Measurements from ENCODE around the gene SLC16A4. TPM values are rescaled to one million over a fixed set of nuclear protein-coding genes. Genes with fewer than 3 reads are reported as not detected.

SLC16A4 gene
- total RNA-seq, 1 donor from 2014 or later = 7.2 TPM

DNA sequence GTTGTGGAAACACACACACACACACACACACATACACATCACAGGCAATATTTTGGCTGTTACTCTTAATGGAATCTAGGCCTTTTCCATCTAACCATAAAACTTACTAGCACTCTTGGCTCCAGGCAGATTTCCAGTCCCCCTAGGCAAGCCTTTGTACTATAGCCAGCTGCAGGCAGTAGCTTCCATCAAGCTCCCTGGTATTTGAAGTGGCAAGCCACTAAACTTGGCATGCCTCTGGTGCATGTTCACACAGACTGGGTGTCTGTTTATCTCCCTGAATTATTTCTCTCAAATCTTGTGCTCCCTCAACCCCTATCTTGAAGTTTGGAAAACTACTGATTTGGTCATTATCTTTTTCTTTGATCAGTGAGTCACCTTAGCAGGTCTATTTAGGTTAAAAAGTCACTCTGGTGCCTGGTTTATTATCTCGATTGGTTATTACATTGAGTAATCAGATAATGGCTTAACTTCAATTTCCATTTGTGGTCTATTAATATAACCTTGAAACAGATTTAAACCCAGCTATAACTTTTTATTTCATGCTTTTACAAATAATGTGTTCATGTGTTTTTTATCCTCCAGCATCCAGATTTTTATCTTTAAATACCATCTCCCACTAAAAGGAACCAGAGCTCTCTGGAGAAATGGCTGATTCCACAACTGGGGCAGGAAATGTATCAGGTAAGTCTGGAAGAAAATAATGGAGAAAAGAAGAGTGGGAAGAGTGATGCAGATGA, 54.4 kb downstream of the SLC16A4 start:
- Mint-ChIP-seq H3K27me3 (ENCODE audit: unreplicated experiment) (peaks cover 2% of the 10 kb centered on the region), H3K4me1 (ENCODE audit: unreplicated experiment) (peaks cover 15% of the 10 kb centered on the region), H3K27ac (ENCODE audit: unreplicated experiment) (no peak overlapping the region), H3K9me3 (ENCODE audit: unreplicated experiment) (no peaks in the 10 kb centered on the region), H3K36me3 (ENCODE audit: low read depth, unreplicated experiment) (no peaks in the 10 kb centered on the region), H3K4me3 (ENCODE audit: unreplicated experiment) (no peak overlapping the region)
- TF ChIP-seq, protein P1, sequence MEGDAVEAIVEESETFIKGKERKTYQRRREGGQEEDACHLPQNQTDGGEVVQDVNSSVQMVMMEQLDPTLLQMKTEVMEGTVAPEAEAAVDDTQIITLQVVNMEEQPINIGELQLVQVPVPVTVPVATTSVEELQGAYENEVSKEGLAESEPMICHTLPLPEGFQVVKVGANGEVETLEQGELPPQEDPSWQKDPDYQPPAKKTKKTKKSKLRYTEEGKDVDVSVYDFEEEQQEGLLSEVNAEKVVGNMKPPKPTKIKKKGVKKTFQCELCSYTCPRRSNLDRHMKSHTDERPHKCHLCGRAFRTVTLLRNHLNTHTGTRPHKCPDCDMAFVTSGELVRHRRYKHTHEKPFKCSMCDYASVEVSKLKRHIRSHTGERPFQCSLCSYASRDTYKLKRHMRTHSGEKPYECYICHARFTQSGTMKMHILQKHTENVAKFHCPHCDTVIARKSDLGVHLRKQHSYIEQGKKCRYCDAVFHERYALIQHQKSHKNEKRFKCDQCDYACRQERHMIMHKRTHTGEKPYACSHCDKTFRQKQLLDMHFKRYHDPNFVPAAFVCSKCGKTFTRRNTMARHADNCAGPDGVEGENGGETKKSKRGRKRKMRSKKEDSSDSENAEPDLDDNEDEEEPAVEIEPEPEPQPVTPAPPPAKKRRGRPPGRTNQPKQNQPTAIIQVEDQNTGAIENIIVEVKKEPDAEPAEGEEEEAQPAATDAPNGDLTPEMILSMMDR (IDR thresholded peaks at IDR 0.05; ENCODE audit: unreplicated experiment) = no peak
- DNase-seq (ENCODE audit: low spot score) = no peak

DNA sequence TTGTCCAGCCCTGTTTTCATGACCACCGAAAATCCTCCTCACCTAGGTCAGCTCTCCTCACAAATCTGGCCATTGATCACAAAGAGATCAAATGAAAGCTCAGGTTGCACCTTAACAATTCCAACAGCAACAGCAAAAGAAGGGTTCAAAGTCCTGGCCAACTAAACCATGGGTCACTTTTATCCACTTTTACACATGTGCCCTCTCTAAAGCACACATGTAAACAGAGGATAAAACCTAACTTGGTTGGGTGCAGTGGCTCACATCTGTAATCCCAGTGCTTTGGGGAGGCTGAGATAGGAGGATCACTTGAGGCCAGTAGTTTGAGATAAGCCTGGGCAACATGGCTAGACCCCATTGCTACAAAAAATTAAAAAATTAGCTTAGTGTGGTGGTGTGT, 55.6 kb downstream of the SLC16A4 start:
- Mint-ChIP-seq H3K27ac (ENCODE audit: unreplicated experiment) (no peak overlapping the region), H3K4me1 (ENCODE audit: unreplicated experiment) (peaks cover 5% of the 10 kb centered on the region), H3K4me3 (ENCODE audit: unreplicated experiment) (no peak overlapping the region), H3K27me3 (ENCODE audit: unreplicated experiment) (peaks cover 2% of the 10 kb centered on the region), H3K9me3 (ENCODE audit: unreplicated experiment) (no peaks in the 10 kb centered on the region), H3K36me3 (ENCODE audit: low read depth, unreplicated experiment) (no peaks in the 10 kb centered on the region)
- DNase-seq (ENCODE audit: low spot score) = no peak
- TF ChIP-seq, protein P1 (IDR thresholded peaks at IDR 0.05; ENCODE audit: unreplicated experiment) = no peak

DNA sequence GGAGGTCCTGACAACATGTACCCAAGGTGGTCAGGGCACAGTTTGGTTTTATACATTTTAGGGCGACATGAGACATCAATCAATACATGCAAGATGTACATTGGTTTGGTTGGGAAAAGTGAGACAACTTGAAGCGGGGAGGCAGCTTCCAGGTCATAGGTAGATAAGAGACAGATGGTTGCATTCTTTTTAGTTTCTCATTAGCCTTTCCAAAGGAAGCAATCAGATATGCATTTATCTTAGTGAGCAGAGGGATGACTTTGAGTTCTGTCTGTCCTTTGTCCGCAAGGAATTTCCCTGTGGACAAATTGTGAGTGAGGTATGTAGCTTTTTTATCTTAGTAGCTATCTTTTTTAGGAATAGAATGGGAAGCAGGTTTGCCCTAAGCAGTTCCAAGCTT, 62.1 kb downstream of the SLC16A4 start:
- peak overlapping the region; percentile 2 for H3K4me3 Mint-ChIP-seq (ENCODE audit: unreplicated experiment)
- H3K9me3 Mint-ChIP-seq (ENCODE audit: unreplicated experiment) = peaks cover 5% of the 10 kb centered on the region
- H3K36me3 Mint-ChIP-seq (ENCODE audit: low read depth, unreplicated experiment) = no peaks in the 10 kb centered on the region
- TF ChIP-seq, protein P1 (IDR thresholded peaks at IDR 0.05; ENCODE audit: unreplicated experiment) = no peak
- peak overlapping the region; percentile 91 for H3K27ac Mint-ChIP-seq (ENCODE audit: unreplicated experiment)
- no peak for DNase-seq (ENCODE audit: low spot score)
- H3K4me1 Mint-ChIP-seq (ENCODE audit: unreplicated experiment) = peaks cover 10% of the 10 kb centered on the region
- no peaks in the 10 kb centered on the region for H3K27me3 Mint-ChIP-seq (ENCODE audit: unreplicated experiment)

DNA sequence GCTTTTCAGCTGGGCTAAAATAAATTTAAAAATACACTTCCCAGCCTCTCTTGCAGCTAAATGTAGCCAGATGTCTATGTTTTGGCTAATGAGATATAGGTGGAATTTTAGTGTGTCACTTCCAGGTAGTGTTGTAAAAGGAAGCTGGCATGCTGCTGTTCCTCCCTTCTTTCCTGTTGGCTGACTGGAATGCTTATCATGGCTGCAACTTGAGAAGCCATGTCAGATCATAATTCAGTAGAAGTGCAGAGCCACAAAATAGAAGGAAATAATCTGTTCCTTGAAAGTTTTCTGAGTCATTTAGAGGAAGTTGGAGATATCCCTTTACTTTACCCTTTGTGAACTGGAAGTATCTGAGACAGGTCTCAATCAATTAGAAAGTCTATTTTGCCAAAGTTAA, 62.6 kb downstream of the SLC16A4 start:
- DNase-seq (ENCODE audit: low spot score) = no peak
- H3K27ac Mint-ChIP-seq (ENCODE audit: unreplicated experiment) = peak overlapping the region; percentile 91
- no peaks in the 10 kb centered on the region for H3K36me3 Mint-ChIP-seq (ENCODE audit: low read depth, unreplicated experiment)
- H3K27me3 Mint-ChIP-seq (ENCODE audit: unreplicated experiment) = no peaks in the 10 kb centered on the region
- peak overlapping the region; percentile 2 for H3K4me3 Mint-ChIP-seq (ENCODE audit: unreplicated experiment)
- peaks cover 10% of the 10 kb centered on the region for H3K4me1 Mint-ChIP-seq (ENCODE audit: unreplicated experiment)
- TF ChIP-seq, protein P1 (IDR thresholded peaks at IDR 0.05; ENCODE audit: unreplicated experiment) = no peak
- peaks cover 5% of the 10 kb centered on the region for H3K9me3 Mint-ChIP-seq (ENCODE audit: unreplicated experiment)

DNA sequence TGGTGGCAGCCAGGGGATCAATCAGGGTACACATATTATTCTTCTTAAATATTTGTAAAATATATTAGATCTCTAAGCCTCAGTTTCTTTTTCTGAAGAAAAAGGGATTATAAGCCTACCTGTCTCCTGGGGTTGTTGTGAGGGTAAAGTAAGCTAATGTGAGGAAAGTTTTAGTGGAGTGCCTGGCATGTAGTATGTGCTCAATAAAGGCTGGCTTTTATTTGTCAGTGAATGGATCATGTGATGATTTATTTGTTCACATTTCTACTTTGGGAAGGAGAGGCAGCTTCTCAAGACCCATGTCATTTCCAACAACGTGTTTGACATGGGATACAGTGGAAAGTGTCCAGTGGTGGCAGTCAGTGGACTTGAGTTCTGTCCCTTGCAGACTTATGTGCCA, 64.0 kb downstream of the SLC16A4 start:
- Mint-ChIP-seq H3K36me3 (ENCODE audit: low read depth, unreplicated experiment) (no peaks in the 10 kb centered on the region), H3K4me1 (ENCODE audit: unreplicated experiment) (peaks cover 10% of the 10 kb centered on the region), H3K27me3 (ENCODE audit: unreplicated experiment) (no peaks in the 10 kb centered on the region), H3K9me3 (ENCODE audit: unreplicated experiment) (peaks cover 5% of the 10 kb centered on the region), H3K4me3 (ENCODE audit: unreplicated experiment) (no peak overlapping the region), H3K27ac (ENCODE audit: unreplicated experiment) (no peak overlapping the region)
- TF ChIP-seq, protein P1 (IDR thresholded peaks at IDR 0.05; ENCODE audit: unreplicated experiment) = no peak
- DNase-seq (ENCODE audit: low spot score) = no peak

All from endothelial cell (in vitro differentiated cells).